ENCODE data around the gene PAFAH1B2. TPM values are rescaled to one million over a fixed set of nuclear protein-coding genes. Genes with fewer than 3 reads are reported as not detected.

The PAFAH1B2 gene
- polyA plus RNA-seq, 3 donors = 8.1 to 35.5 (median 22.2) TPM

DNA sequence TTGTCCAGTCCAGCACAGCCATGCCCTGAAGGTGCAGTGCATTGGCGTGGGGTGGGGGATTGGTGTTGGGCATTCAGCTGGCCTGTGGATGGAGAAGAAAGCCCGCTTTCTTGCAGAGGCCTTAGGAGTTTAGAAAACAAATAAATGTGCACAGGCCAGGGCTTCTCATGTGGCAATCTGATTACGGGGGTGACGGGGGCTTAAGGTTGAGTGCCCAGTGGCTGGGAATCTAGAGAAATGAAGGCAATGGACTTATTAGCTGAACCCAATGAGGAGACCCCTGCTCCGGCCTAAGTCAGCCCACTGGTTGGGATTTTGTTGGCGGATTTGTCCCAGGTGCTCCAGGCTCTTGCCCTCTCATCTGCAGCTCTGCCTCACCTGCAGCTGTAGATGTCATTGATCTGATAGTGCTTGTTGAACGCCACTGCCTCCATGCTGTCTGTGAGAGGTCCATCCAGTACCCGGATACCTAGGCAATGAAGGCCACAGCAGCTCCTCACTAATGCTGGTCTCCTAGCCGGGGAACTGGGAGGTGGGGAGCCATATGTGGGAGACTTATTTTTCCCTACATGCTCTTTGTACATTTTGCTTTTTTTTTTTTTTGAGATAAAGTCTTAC lies 81.6 kb downstream of the PAFAH1B2 start:
- no peak overlapping the region for H3K27ac ChIP-seq (ENCODE audit: low read depth, low read length)
- 92 to 94% (median 93%) methylated on average over 9 of the region's 9 CpGs for WGBS, 3 donors

Other genes starting within 250 kb of the PAFAH1B2 start
- gene SIK3, start 45.9 kb upstream of the PAFAH1B2 start, polyA plus RNA-seq = 10 to 100 TPM in 2 of 3 donors, 1 to 10 TPM in 1; 8.5 to 13.8 (median 11.2) TPM
- gene SIDT2, start 34.5 kb downstream of the PAFAH1B2 start, polyA plus RNA-seq = 10 to 100 TPM; 52.6 to 93.2 (median 54.5) TPM
- gene TAGLN, start 55.1 kb downstream of the PAFAH1B2 start, polyA plus RNA-seq = 1,000 to 10,000 TPM in 2 of 3 donors, 100 to 1,000 TPM in 1; 106 to 1,292 (median 1,213) TPM
- gene PCSK7, start 87.8 kb downstream of the PAFAH1B2 start, polyA plus RNA-seq = 10 to 100 TPM; 12.5 to 35.5 (median 20.1) TPM
- 10 to 100 TPM in 2 of 3 donors, 1 to 10 TPM in 1; 9.4 to 17.0 (median 11.5) TPM for gene RNF214, start 88.4 kb downstream of the PAFAH1B2 start, polyA plus RNA-seq
- gene BACE1-AS, start 147.1 kb downstream of the PAFAH1B2 start, polyA plus RNA-seq = 1 to 10 TPM; 2.3 to 2.9 (median 2.6) TPM
- 10 to 100 TPM; 10.6 to 28.7 (median 12.0) TPM for gene BACE1, start 172.0 kb downstream of the PAFAH1B2 start, polyA plus RNA-seq
- 10 to 100 TPM in 1 of 3 donors, 1 to 10 TPM in 2; 8.7 to 18.4 (median 9.2) TPM for gene CEP164, start 183.6 kb downstream of the PAFAH1B2 start, polyA plus RNA-seq